Fibroblast of lung (primary cell): ENCODE data around the gene DOCK4.

ENCODE experiments used
- EZH2 ChIP-seq: IDR thresholded peaks from 2 replicates; pipeline ENCODE4 v1.5.1; 2012; ENCODE audit warnings: low read length, control low read depth, mild to moderate bottlenecking; ENCODE audit errors: missing control alignments
- TF ChIP-seq, protein P1 (sequence below), 2 donors: IDR thresholded peaks in 1 of 2; conservative IDR thresholded peaks in 1 of 2; 1 replicate in 1 of 2; 2 replicates in 1 of 2; pipeline ENCODE4 v1.5.1; 2011 to 2012; ENCODE audit warnings: low read length in 2 of 2, control low read depth in 1 of 2, inconsistent platforms in 1 of 2, low read depth in 1 of 2, mild to moderate bottlenecking in 1 of 2

DNA sequence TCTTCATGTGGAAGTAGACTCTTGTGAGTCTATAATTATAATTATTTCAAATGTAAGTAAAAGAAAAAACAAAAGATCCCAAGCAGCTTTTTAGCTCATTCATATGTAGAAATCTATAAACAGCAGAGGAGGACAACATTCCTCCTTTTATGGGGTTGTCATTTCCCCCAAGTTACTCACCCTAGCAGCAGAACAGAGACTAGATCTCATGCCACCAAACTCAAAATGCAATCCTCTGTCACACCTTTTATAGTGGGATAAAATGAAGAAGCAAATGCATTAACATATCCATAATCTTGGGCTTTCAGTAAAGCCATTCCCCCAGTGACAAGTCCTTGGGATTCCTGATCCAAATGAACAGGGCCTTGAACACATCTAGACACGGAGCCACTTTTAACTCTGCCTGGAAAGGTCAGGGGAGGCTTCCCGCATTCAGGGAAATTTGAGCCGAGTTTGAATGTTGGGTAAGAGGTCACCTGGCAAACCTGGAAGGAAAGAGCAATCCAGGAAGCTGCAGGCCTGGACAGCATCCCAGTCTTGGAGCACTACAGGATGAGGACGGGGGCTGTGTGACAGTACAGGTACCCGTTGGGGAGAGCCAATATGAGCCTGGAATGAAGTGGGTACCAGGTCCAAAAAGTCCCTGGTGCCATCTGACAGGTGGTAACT, 76.4 kb downstream of the DOCK4 start:
- TF ChIP-seq, protein P1, sequence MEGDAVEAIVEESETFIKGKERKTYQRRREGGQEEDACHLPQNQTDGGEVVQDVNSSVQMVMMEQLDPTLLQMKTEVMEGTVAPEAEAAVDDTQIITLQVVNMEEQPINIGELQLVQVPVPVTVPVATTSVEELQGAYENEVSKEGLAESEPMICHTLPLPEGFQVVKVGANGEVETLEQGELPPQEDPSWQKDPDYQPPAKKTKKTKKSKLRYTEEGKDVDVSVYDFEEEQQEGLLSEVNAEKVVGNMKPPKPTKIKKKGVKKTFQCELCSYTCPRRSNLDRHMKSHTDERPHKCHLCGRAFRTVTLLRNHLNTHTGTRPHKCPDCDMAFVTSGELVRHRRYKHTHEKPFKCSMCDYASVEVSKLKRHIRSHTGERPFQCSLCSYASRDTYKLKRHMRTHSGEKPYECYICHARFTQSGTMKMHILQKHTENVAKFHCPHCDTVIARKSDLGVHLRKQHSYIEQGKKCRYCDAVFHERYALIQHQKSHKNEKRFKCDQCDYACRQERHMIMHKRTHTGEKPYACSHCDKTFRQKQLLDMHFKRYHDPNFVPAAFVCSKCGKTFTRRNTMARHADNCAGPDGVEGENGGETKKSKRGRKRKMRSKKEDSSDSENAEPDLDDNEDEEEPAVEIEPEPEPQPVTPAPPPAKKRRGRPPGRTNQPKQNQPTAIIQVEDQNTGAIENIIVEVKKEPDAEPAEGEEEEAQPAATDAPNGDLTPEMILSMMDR (conservative IDR thresholded peaks at IDR 0.05 in 1 of 2, IDR thresholded peaks at IDR 0.05 in 1 of 2; ENCODE audit: low read depth in 1 of 2, low read length in 2 of 2): no peak
- no peak for TF ChIP-seq EZH2
